AG09309 (cell line): ENCODE results near the gene TM2D3.
A peak's percentile ranks its signal among the peaks of the same experiment; 100 is the strongest.
"Not testable (repeated sequence)": the region's sequence is repeated elsewhere in the genome, so short reads cannot be mapped to it uniquely, and the experiment has no call there.

Experiments used
- DNase-seq: peaks from one replicate; pipeline ENCODE4 v3.0.0-alpha.2; 2010; ENCODE audit warnings: low read depth
- H3K4me3 ChIP-seq: 2 replicates; pipeline ENCODE4 v1.5.1; 2011; ENCODE audit warnings: mild to moderate bottlenecking, low read depth, low read length, moderate library complexity; ENCODE audit not compliant: control insufficient read depth
- TF ChIP-seq, protein P1 (sequence below): IDR thresholded peaks from 2 replicates; pipeline ENCODE4 v1.5.1; 2011; ENCODE audit warnings: mild to moderate bottlenecking, low read depth, low read length, inconsistent platforms; ENCODE audit not compliant: insufficient read depth, control insufficient read depth; ENCODE audit errors: missing control alignments

The TM2D3 gene

DNA sequence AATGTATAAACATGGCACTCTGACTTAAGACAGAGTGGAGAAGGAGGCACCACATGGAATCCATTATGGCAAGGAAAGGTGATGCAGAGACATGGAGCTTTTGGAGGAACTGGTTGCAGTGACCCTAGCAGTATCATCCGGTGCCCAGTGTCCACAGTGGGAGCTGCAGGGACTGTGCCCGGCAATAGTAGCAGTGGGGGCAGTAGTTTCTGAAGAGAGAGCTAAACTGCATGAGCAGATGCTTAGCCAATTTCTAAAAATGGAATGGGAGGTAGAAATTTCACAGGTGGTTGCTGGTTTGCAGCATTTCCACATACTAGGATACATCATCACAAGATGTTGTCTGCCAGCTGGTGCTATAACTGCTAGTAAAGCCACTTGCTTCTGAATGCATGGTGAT lies 7.8 kb upstream of the TM2D3 start:
- no peak for DNase-seq
- TF ChIP-seq, protein P1, sequence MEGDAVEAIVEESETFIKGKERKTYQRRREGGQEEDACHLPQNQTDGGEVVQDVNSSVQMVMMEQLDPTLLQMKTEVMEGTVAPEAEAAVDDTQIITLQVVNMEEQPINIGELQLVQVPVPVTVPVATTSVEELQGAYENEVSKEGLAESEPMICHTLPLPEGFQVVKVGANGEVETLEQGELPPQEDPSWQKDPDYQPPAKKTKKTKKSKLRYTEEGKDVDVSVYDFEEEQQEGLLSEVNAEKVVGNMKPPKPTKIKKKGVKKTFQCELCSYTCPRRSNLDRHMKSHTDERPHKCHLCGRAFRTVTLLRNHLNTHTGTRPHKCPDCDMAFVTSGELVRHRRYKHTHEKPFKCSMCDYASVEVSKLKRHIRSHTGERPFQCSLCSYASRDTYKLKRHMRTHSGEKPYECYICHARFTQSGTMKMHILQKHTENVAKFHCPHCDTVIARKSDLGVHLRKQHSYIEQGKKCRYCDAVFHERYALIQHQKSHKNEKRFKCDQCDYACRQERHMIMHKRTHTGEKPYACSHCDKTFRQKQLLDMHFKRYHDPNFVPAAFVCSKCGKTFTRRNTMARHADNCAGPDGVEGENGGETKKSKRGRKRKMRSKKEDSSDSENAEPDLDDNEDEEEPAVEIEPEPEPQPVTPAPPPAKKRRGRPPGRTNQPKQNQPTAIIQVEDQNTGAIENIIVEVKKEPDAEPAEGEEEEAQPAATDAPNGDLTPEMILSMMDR, result no peak
- no peak overlapping the region for H3K4me3 ChIP-seq

DNA sequence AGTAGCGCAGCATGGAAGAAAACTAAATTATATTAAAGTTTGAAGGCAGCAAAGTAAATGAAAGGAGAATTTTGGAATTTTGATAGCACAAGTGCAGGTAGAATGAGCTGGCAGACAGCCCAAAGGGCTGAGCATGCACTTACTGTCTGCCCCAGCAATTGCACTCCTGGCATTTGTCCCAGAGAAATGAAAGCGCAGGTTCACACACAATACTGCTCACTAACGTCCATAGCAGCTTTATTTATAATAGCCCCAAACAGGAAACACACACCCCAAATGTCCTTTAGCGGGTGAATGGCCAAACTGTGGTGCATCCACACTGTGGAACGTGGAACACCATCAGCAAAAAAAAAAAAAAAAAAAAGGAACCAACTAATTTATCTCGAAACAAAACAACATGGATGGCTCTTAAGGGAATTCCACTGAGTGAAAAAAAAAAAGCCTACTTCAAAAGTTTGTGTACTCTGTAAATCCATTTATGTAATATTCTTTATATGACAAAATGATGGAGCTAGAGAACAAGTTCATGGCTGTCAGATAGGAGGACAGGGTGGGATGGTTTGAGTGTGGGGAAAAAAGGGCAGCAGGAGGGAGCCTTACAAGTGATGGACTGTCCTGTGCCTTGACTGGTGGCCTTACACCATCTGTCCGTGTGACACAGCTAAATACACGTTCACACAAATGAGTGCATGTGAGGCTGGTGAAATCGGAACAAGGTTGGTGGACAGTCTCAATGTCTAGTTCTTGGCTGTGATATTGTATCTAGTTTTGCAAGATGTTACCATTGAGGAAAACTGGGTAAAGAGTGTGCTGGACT lies 6.0 kb upstream of the TM2D3 start:
- H3K4me3 ChIP-seq, result no peak overlapping the region
- TF ChIP-seq, protein P1, result no peak
- DNase-seq, result no peak

DNA sequence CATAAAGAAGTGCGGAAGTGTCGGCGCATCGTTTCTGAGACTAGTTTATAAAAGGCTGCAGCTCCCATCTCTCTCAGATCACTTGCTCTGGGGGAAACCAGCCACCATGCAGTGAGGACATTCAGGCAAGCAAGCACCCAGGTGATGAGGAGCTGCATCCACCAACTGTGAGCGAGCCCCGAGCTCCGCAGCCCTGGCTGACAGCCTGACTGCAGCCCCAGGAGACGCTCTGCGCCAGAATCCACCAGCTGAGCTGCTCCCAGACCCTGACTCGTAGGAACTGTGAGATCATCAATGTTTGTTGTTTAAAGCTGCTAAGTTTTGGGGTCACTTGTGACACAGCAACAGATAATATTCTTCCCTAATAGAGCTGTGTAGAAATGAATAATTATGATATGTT lies 5.0 kb upstream of the TM2D3 start:
- no peak overlapping the region for H3K4me3 ChIP-seq
- TF ChIP-seq, protein P1, result no peak
- DNase-seq, result no peak

DNA sequence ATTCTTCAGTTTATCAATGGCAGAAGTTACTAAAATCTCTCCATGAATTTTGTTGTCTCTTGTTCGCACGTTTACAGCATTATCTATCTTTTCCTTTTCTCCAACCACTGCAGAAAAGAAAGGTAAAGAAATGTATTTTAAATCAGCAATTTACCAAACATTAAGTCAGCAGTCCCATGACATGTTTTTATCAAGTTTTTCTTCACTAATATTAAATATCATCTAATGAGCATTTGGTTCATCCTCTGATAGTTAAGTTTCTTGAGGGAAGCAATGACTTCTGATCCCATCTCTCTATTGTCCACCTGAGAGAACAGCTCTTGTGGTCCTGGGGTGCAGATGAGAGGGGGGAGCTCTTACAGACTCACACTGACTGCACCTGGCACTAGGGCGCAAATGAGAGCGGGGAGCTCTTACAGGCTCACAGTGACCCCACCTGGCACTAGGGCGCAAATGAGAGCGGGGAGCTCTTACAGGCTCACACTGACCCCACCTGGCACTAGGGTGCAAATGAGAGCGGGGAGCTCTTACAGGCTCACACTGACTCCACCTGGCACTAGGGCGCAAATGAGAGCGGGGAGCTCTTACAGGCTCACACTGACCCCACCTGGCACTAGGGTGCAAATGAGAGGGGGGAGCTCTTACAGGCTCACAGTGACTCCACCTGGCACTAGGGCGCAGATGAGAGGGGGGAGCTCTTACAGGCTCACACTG lies 2.6 kb upstream of the TM2D3 start:
- not testable (repeated sequence) for H3K4me3 ChIP-seq, DNase-seq

DNA sequence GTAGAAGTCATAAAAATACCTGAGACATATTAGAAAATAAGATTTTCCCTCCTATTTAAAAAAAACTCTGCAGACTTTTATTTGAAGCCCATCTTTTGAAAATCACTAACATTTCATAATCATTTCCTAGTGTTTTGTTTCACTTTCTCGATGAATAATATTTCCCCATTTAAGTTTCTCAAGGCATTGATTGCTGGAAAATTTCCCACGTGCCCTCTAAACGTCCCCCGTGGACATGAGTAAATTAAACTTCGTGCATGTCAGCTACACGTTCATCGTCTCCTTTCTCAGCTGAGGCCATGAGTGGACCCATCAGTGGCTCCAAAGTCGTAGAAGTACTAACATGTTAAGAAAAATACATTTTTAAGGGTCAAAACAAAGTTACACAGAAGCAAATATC lies 2.0 kb upstream of the TM2D3 start:
- TF ChIP-seq, protein P1, result no peak
- no peak for DNase-seq
- no peak overlapping the region for H3K4me3 ChIP-seq

DNA sequence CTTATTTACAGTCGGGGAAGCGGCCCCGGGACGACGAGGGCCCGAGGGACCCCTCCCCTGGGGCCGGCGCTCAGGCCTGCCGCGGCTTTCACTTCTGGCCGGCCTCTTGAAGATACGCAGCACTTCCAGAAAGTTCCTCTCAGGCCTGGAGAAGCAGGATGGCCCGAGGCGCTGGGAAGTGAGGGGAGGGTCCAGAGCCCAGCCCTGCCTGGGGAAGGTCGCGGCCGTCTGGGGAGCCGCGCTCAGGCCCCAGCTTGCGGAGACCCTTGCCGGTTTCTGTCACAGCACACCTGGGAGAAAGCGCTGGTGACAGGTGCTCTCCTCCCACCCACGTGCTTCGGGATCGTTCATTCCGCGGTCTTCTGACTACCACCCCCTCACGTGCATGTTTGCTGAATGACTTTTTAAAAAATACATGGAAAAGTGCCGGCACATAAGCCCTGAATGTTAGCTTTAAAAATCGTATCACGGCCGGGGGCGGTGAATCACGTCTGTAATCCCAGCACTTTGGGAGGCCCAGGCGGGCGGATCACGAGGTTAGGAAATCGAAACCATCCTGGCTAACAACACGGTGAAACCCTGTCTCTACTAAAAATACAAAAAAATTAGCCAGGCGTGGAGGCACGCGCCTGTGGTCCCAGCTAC lies 727 bp upstream of the TM2D3 start:
- H3K4me3 ChIP-seq, result peak overlapping the region; percentile 98
- TF ChIP-seq, protein P1, result no peak
- no peak for DNase-seq
